Activated naive CD4-positive, alpha-beta T cell treated with anti-CD3 and anti-CD28 coated beads, Interleukin-2, amount 50 U/mL, for 16 hours (primary cell): ENCODE measurements around the gene RNF126.
A peak's percentile ranks its signal among the peaks of the same experiment; 100 is the strongest.

Experiments
- DNase-seq: peaks from one replicate; pipeline ENCODE4 v3.0.0-alpha.2; 2020

The RNF126 gene

GRCh38 chr19:662207-662961 lies 630 bp downstream of the RNF126 start:
- DNase-seq, result peak; percentile 80

GRCh38 chr19:661427-662196 lies 1.4 kb downstream of the RNF126 start:
- peak; percentile 62 for DNase-seq

- peak; percentile 13 for DNase-seq
These were observed 2.1 kb downstream of the RNF126 start for GRCh38 chr19:660793-661426.

GRCh38 chr19:658916-659839 lies 3.8 kb downstream of the RNF126 start:
- no peak for DNase-seq

DNA sequence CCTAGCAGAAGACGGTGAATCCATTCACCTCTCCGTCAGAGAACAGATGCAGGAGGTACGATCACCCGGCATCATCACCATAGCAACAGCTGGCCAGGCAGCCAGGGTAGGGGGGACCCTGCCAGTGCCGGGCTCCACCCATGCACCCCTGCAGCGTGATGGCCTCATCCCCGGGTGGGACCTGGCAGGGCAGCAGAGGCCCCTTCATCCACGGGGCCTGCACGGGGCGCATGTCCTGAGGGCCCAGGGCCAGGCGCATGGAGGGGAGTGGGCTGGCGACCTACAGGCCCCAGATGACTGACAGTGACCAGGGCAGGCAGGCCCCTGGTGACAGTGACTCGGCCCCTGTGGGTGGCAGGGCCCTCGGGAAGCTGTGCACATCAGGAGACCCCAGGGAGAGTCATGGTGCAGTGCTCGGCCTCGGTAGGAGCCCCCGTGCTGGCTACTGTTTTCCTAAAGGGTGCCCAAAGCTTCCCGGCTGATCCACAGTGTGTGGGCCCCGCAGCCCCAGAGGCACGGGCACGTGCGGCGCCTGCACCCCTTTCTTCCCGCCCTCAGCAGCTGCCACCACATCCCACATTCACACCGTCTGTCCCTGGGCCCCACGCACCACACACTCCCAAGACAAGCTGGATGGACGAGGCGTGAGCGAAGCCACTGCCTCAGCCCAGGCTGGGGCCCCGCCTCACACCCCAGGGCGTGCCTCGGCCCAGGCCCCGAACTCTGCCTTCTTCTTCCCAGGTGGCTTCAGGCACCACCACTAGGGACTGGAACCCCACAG lies 4.8 kb downstream of the RNF126 start:
- DNase-seq, result no peak

DNA sequence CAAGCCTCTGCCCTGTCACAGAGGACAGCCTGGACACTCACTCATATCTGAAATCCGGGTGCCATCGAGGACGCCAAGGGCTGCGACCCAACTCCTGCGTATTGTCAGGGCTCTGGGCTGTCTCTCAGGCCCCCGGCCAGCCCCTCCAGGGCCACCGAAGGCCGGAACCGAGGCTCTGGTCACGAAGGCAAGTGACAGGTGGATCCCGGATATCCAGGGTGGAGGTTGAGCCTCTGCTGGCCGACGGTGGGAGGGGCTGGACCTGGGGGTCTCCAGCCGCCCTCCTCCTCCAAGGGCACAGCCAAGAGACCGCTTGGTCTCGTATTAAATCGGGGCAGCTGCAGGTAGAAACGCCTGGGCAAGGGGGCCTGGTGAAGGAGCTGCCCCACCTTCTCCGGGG lies 5.4 kb downstream of the RNF126 start:
- no peak for DNase-seq

DNA sequence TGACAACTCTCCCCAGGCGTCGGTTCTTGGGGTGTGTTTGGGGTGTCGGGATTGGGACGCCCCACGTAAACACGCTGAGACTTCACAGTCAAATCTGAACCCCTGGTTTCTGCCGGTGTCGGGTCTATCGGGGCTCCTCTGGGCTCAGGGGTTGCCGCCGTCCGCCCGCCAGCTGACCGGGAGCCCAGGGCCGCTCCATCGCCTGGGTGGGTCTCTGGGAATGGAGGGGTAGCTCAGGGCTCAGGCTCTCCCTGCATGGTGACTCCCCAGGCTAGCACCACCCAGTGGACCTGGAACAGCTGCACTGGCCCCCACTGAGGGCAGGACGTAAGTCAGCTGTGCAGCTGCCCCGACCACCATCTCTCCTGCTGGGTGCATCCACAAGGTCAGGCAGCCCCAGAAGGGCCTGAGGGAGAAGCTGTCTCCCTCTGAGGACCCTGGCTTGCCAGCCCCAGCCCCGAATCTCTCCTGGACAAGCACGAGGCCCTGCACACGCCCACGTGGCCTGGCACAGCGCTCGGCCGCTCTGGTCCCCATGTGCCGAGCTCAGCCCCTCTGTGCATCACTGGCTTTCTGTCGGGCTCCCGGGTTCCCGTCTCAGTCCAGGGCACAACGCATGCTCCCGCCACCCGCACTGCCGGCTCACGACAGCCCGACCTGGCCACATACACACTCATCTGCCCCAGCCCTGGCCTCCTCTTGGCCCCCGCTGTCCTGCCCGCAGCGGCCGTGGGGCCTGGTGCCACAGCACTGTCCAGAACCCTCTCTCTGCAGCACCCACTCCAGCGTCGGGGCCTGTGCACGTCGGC lies 6.1 kb downstream of the RNF126 start:
- DNase-seq, result peak; percentile 12

GRCh38 chr19:655691-656090 lies 7.3 kb downstream of the RNF126 start:
- DNase-seq, result no peak

DNA sequence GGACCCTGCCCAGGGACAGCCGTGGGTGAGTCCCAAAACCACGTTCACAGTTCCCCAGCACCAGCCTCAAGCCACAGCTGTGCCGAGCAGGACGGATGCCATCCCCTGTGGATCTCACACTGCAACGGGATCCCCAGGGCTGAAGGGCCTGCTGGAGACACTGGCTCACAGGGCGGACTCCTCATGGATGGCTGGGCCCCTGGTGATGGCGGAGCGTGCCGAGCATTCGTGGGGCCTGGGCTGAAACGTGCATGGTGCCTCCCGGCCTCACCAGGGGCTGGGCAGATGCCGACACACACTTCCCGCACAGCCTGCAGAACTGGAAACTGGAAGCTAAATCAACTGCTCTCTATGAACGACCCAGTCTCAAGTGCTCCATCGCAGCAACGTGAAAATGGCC lies 9.6 kb downstream of the RNF126 start:
- no peak for DNase-seq

DNA sequence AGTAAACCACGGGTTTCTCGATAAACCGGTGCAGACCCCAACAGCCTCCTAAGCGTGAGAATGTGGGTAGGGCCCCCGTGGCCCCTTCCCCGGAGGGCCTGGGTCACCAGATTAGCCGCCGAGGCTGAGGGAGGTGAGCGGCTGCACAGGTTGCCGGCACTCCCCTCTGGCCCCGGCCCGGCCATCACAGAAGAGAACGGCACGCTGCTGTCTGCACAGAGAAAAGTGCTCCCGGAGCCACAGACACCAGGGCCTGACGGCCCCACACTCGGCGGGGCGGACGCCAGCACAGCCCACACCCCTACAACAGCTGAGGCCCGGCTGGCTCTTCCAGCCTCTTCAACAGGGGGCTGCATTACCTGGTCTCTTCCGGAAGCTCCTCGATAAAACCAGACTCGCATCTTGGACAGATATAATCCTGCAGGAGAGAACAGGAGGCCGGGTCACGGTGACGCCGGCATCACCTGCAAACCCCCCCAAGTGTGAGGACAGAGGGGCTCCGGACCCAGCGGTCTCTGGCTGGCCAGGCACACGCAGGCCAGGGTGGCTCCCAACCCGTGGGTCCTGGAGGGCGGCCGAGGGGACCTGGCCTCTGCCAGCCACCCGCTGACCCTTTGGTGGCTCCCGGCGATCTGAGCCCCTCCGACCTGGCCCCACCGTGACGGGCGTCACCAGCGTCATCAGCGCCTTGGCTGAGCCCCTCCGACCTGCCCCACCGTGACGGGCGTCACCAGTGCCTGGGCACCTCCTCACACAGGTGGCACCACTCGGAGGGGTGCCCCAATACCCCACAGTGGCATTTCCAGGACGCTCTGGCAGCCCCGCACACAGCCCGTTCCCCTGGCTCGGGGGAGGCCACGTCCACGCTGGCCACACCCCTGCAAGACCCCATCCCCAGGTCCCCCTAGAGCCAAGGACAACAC lies 10.3 kb downstream of the RNF126 start:
- no peak for DNase-seq

- no peak for DNase-seq
These were observed 11.0 kb downstream of the RNF126 start for GRCh38 chr19:651991-652390.

DNA sequence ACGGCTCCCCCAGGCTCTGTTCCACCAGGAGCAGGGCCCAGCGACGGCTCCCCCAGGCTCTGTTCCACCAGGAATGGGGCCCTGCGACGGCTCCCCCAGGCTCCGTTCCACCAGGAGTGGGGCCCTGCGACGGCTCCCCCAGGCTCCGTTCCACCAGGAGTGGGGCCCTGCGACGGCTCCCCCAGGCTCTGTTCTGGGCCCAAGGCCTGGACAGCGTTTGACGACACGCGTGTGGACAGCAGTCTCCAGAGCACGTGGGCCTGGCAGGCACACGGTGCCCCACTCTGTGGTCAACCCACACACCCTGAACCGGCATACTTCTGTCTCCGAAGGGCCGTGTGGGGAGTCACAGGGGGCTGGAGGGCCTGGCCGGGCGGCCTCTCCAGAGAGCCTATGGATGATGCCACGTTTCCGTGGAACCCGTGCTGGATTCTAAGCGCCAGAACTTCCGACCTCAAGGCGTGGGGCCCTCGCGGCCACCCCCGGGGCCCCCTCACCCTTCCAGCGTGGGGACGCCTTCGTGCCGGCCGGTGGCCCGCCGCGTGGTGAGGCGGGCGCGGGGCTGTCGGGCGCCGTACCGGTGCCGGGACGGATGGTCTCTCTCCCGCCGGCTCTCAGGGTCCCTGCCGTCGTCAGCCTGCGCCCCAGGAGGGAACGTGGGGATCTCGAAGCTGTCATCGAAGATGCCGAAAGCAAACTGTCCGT lies 11.7 kb downstream of the RNF126 start:
- DNase-seq, result no peak

DNA sequence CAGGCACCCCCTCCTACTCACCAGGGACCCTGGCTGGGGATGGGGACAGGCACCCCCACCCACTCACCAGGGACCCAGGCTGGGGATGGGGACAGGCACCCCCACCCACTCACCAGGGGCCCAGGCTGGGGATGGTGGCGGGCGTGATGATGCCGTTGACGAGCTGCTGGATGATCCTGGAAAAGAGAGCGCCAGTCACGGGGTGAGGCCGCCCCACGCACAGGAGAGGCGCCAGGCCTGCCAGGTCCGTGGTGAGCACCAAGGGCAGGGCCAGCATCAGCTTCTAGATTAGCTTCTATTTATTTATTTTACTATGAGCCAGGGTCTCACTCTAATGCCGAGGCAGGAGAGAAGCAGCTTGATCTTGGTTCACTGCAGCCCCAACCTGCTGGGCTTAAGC lies 12.9 kb downstream of the RNF126 start:
- DNase-seq, result no peak

DNA sequence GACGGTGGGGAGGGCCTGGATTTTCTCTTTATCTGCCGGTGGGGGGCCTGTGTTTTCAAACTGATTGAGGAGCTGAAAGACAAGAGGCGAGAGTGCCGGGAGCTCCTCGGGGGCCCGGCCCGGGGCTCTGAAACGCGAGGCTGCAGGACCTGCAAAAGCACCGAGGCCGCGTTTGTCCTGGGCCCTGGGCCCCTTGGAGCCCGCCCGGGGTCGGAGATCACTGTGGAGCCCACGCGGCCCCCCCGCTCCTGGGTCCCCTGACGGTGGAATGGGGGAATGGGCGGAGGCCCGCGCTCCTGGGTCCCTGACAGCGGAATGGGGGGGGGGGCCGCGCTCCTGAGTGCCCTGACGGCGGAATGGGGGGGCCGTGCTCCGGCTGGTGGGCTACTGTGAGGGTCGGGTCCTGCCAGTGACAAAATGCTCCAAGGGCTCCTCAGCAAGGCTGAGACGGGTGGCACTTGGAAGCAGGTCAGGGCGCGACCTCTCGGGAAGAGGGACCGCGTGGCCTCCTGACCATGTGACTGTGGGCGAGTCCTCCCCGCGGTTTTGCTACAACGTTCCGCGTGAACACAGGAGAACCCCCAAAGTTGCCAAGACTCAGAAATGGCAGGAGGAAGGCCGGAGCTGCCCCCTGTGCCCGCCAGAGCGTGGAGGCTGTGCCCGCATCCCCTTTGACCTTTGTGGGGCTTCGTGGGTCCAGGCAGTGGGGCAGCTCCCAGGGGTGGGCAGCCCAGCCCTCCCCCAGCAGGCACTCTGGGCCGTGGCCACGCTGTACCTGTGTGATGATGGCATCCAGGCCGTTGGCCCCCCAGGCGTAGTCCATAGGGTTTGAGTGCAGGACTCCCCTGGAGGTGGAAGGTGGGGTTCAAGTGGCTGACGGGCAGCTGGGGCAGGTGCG lies 13.9 kb downstream of the RNF126 start:
- no peak for DNase-seq

GRCh38 chr19:648305-648704 lies 14.7 kb downstream of the RNF126 start:
- DNase-seq, result no peak

DNA sequence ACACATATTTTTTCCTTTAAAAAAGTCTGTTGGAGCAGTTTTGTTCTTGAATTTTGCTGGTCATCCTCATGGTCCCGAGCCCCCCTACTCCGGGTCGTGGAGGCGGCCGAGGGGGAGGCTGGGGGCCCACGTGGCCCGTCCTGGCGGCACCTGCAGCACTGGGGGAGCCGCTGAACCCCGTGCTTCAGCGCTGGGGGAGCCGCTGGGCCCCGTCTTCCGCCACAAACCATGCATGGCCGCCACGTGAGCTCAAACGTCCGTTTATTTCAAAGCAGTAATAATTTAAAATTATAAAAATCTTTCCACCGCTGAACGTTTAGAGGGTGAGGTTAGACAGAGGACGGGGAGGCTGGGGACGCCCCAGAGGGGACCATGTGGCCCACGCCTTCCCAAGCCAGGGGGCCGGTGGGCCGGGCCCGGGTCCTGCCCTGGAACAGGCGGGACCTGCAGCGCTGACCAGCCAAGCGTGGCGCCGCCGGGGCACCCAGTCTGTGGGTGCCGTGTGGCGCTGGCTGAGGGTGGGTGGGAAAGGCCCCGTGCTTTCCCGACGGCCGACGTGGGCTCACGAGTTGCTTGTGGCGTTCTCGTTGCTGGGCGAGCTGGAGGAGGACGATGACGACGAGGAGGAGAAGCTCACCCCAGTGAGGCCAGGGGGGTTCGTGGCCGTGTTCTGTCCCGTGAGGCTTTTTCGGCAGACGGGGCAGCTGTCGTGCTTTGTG lies 15.3 kb downstream of the RNF126 start:
- no peak for DNase-seq

DNA sequence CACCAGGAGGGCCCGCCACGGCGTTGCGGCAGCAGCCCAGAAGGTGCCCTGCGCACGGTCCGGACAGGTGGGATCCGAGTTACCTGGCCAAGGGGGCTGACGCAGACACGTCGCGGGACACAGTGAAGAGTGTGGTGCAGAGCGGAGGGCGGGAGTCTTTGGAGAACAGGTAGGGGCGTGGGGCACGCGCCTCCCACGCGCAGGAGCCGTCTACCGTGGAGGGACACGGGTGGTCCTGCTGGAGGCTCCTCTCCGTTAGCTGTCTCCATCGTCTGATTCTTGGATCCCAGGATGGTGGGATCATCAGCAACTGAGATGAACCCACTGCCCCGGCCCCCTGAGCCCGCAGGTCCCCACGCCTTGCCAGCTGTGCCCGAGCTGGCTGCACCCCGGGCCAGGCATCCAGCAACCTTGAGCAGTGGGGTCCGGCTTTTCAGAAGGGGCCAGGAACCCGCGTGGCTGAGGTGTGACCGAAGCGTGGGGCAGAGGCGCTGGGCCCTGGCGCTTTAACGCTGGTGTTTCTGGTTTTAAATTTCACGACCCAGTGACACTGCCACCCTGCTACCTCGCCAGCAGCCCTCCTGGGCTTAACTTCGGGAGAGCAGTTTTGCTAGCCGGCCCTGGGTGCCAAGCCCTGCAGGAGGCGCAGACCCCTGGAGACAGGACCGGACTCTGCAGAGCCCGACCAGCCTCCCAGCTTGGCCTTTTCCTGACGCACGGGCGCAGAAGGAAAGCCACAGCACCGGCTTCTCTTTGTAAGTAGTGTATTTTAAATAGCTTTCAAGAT lies 16.0 kb downstream of the RNF126 start:
- no peak for DNase-seq
